Embryonic facial prominence (tissue), 1 donor: ENCODE measurements around the gene MLYCD.

ENCODE experiments used
- DNase-seq: peaks from one replicate; pipeline ENCODE4 v3.0.0-alpha.2; 2016; ENCODE audit errors: extremely low spot score

MLYCD gene

DNA sequence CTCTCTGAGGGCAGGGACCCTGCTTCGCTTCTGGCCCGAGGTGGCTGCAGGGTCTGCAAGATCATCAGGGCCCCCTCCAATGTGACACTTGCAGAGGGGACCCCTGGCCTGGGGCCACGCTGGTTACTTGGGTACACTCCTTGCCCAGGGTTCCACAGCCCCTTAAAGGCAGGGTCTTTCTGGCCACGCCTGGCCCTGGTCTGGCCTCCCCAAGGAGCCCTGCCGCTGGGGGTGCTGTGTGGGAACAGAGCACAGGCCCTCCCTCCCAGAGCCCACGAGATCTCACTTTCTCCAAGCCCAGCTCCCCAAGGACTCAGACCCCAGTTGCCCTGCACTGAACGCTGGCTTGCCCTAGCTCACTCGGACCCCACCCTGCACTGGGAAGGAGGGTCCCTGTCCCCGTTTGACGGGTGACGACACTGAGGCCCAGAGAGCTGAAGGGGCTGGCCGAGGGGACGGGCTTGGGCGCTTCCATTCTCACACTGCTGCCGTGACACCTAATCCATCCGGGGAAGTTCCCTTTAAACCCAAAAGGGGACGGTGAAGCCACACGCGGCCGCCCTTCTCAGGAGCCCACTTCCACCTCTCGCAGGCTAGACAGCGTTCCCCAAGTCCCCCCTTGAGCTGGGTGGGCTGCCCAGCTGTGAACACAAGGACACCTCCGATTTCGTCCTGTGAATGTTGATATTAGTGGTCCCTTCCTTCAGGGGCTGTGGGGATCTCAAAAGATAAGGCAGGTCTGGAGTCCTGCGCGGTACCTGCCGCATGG, 27.2 kb downstream of the MLYCD start:
- no peak for DNase-seq

GRCh38 chr16:83926726-83927397, 27.9 kb downstream of the MLYCD start:
- no peak for DNase-seq

DNA sequence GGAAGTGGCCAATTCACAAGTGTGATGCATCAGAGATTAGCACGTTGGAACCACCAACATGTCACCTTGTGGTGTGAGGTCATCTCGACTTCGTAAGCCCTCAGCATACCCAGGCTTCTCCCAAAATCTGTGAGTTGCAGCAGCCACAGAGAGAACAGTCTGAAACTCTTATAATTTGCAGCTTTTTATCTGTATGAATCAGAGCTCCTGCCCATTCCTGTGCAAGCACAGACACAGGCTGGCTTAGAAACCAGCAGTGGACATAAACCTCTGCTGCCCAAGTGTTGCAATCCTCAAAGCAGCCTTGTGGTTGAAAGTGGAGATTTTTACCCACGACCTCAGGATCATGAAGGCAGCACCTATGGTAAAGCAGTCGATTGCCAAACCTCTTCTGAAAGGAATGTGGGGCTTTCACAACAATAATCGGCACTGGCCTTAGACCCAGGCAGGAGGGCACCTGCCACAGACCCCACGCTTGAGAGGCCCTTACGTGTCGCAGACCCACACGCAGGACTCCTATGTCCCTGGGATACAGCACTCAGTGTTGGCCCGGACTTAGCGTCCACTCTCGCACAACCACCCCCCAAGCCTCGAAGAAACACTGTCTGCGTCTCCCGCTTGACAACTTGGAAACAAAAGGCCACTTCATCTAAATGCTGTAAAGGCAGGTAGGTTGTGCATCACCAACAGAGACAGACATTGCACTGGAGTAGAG, 29.6 kb downstream of the MLYCD start:
- DNase-seq, result no peak

DNA sequence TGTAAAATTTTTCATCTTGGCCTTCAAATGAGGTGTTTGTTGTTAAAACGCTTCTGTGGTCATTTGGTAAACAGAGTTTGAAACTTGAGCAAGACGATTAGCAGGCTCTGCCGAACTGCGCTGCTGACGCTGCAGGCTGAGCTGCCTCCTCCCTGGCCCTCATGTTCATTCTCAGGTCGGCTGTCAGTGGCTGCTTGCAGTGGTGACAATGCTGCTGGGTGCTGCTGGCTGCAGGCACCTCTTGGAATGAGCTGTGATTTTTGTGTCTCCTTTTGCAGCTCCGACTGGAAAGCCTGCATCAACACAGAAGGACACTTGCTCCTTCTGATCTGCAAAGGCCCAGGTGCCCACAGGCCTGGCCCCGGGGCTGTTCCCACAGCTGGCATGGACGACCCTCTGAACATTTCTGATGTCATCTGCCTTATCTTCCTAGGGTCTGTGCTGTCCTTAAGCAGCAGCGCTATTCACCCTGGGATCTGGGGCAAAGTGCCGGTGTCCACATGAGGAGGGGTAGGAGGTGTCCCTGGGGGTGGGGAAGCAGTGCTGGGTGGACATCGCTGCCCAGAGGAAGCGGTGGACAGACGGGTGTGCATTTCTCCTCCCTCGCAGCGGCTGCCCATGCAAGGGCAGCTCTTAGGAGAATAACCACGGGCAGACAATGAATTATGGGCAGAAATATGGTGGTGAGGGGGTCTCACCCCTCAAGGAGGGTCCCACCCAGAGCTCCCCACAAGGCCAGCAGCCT, 31.1 kb downstream of the MLYCD start:
- DNase-seq, result no peak

- no peak for DNase-seq
These were observed 32.0 kb downstream of the MLYCD start for GRCh38 chr16:83930730-83931500.

GRCh38 chr16:83931556-83931955, 32.6 kb downstream of the MLYCD start:
- no peak for DNase-seq

DNA sequence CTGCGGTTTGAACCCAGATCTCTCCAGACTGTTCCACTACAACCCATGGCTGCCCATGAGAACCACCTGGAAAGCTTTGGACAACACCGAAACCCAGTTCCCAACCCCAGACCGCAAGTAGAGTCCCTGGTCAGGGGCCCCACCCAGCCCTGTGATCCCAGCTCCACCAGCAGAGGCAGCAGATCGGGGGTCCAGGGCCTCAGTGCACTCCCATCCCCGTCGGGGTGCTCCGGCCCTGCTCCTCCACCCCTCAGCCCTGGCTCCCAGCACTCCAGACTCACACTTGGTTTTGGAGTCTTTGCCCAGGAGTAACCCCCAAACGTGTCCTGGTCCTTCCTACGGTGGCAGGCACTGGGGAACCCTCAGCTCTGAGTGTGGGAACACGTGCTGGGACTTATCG, 33.4 kb downstream of the MLYCD start:
- DNase-seq, result no peak

DNA sequence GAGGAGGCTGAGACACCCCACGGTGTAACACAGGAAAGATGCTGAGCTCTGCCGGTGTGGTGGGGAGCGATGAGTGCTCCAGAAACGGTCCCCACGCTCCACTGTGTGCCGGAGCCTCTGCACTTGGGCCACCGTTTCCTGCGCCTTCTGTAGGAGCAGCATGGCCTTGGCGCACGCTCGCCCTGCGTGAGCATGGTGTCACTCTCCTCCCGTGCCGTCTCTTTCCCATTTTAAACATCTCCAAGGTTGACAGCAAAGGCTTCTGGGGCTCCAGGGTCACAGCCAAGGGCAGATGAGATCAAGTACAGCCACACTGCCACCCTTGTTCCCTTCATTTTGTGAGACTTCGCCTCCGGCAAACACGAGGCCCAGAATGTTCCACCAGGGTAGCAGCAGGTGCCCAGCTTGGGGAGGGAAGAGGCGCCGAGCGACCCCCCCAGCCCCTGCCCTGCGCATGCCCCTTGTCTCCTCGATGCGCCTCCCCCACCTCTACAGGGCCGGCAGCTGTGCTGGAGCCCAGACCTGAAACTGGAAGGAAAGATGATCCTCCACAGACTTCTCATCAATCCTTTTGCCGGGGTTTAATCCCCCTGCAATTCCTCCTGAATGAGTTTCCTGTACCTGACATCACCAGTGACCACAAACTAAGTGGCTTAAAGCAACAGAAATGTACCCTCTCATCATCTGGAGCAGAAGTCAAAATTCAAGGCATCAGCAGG, 34.2 kb downstream of the MLYCD start:
- DNase-seq, result no peak

- no peak for DNase-seq
These were observed 35.2 kb downstream of the MLYCD start for GRCh38 chr16:83933885-83934683.

DNA sequence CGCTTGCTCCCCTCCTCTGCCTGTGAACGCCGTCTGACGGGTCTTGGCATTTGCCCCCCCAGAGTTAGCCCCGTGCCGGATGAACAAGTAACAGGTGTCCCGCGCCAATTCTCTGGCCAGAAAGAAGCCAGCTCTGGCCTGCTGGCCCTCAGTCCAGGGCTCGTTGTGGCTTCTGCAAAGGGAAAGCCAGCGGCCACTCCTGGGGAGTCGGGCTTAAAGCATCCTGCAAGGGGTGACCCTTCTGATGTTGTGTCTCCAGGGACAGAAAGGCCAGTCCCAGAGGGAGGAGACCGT, 35.7 kb downstream of the MLYCD start:
- DNase-seq, result no peak

DNA sequence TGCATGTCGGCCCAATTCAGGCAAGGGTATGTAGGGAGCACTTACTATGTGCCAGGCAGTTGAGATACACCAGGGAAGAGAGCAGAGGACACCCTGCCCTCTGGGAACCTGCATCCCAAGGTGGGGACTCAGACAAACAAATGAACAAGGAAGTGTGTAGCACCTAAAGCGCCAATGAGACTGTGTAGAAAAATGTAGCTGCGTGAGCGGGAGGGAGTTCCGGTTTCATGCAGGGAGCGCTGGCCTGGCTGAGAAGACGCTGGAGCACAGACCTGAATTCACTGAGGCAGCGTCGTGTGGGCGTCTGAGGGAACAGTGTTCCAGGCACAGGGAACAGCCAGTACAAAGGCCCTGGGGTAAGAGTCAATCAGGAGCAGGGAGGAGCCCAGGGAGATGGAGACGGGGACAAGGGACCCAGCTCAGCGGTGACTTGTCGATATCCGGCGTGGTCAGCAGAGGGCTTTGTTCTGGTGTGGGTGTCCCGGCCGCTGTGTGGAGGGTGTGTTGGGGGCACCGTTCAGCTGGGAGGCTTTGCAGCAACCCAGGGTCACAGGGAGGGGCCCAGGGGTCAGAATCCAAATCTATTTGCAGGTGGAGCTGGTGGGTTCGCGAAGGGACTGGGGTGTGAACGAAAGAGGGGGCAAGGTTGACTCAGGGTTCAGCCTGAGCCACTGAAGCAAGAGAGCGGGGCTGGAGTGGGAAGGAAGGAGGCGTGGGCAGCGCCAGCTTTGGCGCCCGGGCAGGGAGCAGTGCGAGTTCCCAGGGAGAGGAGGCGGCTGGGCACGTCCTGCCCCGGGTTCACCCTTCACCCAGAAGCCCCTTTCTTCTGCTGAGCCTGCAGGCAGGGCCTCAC, 36.3 kb downstream of the MLYCD start:
- DNase-seq, result no peak

DNA sequence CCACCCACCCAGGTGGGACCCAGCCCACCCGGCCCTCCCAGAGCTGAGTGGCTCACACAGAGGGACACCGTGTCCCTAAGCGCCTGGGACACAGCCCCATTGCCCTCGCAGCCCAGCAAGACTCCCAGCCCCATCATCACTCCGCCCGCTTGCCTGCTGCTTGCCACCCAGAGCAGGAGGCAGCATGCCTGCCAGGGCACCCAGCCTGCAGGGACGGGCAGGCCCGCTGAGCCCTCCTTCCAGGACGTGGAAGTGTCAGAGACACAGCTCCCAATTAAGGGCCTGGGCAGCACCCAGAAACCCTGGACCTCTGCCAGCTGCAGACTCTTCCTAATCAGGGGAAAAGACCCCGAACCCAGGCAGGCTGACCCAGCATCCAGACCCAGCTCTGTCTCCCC, 36.9 kb downstream of the MLYCD start:
- no peak for DNase-seq

- DNase-seq, result no peak
These were observed 37.8 kb downstream of the MLYCD start for GRCh38 chr16:83936581-83937165.

- DNase-seq, result no peak
These were observed 38.4 kb downstream of the MLYCD start for GRCh38 chr16:83937267-83937666.

DNA sequence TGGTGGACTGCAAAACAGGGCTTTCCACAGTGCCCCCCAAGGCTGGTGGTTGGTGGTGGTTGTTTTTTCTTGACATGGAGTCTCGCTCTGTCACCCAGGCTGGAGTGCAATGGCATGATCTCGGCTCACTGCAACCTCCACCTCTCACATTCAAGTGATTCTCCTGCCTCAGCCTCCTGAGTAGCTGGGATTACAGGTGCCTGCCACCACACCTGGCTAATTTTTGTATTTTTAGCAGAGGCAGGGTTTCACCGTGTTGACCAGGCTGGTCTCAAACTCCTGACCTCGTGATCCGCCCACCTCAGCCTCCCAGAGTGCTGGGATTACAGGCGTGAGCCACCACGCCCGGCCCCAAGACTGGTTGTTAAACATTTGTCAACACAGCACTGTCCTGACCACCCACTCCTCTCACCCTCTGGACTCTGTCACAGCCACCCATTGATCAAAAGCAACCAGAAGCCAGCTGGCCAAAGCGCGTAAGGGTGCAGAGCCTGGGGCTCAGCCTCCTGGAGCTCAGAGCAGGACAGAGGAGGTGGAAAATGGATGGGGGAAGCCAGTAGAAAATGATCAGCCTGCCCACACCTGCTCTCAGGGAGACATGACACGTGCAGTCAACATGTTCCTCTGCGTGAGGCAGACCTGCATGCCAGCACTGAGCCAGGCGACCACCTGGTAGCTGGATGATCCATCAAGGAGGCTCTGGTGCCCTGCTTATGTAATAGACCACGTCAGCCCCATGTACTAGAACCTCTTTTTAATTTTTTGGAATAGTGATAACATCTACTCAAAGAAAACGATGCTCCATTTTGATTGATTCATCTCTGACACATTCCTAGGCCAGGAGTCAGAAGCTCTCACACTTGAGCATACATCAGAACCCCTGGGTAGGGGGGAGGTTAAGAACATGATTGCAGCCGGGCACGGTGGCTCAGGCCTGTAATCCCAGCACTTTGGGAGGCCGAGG, 39.3 kb downstream of the MLYCD start:
- DNase-seq, result no peak

DNA sequence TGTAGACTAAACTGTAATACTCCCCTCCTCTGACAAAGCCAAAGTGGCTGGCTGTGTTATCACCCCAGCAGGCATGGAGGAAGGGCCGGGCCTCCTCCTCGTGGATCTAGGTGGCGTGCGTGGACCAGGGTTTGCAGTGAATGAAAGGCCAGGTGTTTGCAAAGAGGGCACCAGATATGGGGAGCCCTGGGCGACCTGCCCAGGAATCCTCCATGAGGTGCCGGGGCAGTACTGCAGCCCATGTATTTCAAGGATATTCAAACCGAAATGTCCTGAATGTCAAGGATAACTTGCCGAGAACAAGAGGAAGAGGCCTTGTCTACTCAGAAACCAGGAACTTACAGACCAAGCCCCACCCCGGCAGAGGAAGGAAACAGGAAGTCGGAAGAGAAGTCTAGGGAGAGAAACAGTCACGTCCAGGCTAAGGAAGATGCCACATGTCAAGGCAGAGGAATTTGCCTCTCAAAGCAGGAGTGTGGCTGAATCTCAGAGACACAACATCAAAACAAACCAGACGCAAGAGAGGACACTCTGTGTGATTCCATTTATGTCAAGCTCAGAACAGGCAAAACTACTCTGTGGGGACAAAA, 40.4 kb downstream of the MLYCD start:
- DNase-seq, result no peak

DNA sequence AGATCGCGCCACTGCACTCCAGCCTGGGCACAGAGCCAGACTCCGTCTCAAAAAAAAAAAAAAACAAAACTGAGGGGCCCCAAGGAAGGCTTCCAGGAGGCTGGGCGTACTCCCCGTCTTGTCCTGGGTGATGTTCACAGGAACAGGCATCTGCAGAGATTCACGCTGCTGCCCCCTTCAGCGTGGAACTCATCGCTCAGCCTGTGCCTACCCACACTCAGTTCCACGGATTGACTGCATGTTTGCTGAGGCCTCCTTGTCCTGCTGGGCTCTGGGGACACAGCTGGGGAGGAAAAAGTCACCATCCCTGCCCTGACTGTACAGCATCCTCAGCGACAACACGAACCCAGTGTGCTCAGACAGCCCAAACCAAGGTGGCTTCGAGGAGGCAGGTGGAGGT, 41.2 kb downstream of the MLYCD start:
- DNase-seq, result no peak
